Astrocyte (in vitro differentiated cells and primary cell): Measurements from ENCODE around the gene UHRF1. TPM values are rescaled to one million over a fixed set of nuclear protein-coding genes. Genes with fewer than 3 reads are reported as not detected.

ENCODE experiments used
- DNase-seq: peaks from one replicate; pipeline ENCODE4 v3.0.0-alpha.2; 2010; ENCODE audit warnings: low read depth
- FAIRE-seq: peaks from 2 replicates; lab custom pipeline; 2011; peaks lifted over from hg19 to GRCh38; lab: Jason Lieb, UNC
- H2AFZ ChIP-seq: 2 replicates; pipeline ENCODE4 v1.6.0; 2012; ENCODE audit warnings: low read depth, low read length, inconsistent platforms
- H3K27ac ChIP-seq: 2 replicates; pipeline ENCODE4 v1.5.1; 2011; ENCODE audit warnings: low read depth, low read length, inconsistent platforms
- H3K27me3 ChIP-seq: 2 replicates; pipeline ENCODE4 v1.6.0; 2011; ENCODE audit warnings: low read length, inconsistent platforms; ENCODE audit not compliant: insufficient read depth
- H3K36me3 ChIP-seq: 2 replicates; pipeline ENCODE4 v1.5.1; 2011; ENCODE audit warnings: low read length, inconsistent platforms; ENCODE audit not compliant: insufficient read depth
- H3K4me1 ChIP-seq: 2 replicates; pipeline ENCODE4 v1.5.1; 2011; ENCODE audit warnings: low read length, inconsistent platforms; ENCODE audit not compliant: insufficient read depth
- H3K4me2 ChIP-seq: 2 replicates; pipeline ENCODE4 v1.6.0; 2012; ENCODE audit warnings: low read length, inconsistent platforms
- H3K4me3 ChIP-seq: 2 replicates; pipeline ENCODE4 v1.5.1; 2011; ENCODE audit warnings: low read depth, mild to moderate bottlenecking, low read length, inconsistent platforms; ENCODE audit not compliant: insufficient read depth
- H3K79me2 ChIP-seq: 2 replicates; pipeline ENCODE4 v1.6.0; 2012; ENCODE audit warnings: mild to moderate bottlenecking, low read length, inconsistent platforms; ENCODE audit not compliant: insufficient read depth
- H3K9ac ChIP-seq: 2 replicates; pipeline ENCODE4 v1.6.0; 2012; ENCODE audit warnings: mild to moderate bottlenecking, low read length, inconsistent platforms
- H3K9me3 ChIP-seq: 2 replicates; pipeline ENCODE4 v1.5.1; 2012; ENCODE audit warnings: low read depth, mild to moderate bottlenecking, low read length, inconsistent platforms; ENCODE audit not compliant: insufficient read depth
- H4K20me1 ChIP-seq: 2 replicates; pipeline ENCODE4 v1.6.0; 2012; ENCODE audit warnings: low read length, inconsistent platforms; ENCODE audit not compliant: insufficient read depth
- H3K27ac Mint-ChIP-seq: one replicate; pipeline ENCODE4 v1.8.0; 2021; ENCODE audit warnings: mild to moderate bottlenecking, mixed read lengths; ENCODE audit not compliant: unreplicated experiment
- H3K27me3 Mint-ChIP-seq: one replicate; pipeline ENCODE4 v1.8.0; 2021; ENCODE audit warnings: low read depth, mixed read lengths; ENCODE audit not compliant: unreplicated experiment
- H3K36me3 Mint-ChIP-seq: one replicate; pipeline ENCODE4 v1.8.0; 2021; ENCODE audit warnings: low read depth, mixed read lengths; ENCODE audit not compliant: unreplicated experiment
- H3K4me1 Mint-ChIP-seq: one replicate; pipeline ENCODE4 v1.8.0; 2021; ENCODE audit warnings: low read depth, mixed read lengths; ENCODE audit not compliant: unreplicated experiment
- H3K4me3 Mint-ChIP-seq: one replicate; pipeline ENCODE4 v1.8.0; 2021; ENCODE audit warnings: mild to moderate bottlenecking, moderate library complexity, mixed read lengths; ENCODE audit not compliant: unreplicated experiment
- H3K9me3 Mint-ChIP-seq: one replicate; pipeline ENCODE4 v1.8.0; 2021; ENCODE audit warnings: mild to moderate bottlenecking, mixed read lengths; ENCODE audit not compliant: unreplicated experiment
- EZH2 ChIP-seq: IDR thresholded peaks from 2 replicates; pipeline ENCODE4 v1.6.1; 2012; ENCODE audit warnings: mild to moderate bottlenecking, low read length, inconsistent platforms; ENCODE audit not compliant: insufficient read depth
- total RNA-seq: library from RNA; stranded (reverse); gene quantifications from 2 replicates; pipeline ENCODE4 v1.2.1, GENCODE V29; 2021
- TF ChIP-seq, protein P1 (sequence below): IDR thresholded peaks from 2 replicates; pipeline ENCODE4 v1.5.1; 2011; ENCODE audit warnings: low read depth, mild to moderate bottlenecking, inconsistent platforms, low read length, moderate library complexity; ENCODE audit not compliant: insufficient read depth

UHRF1 gene
- total RNA-seq, 1 donor from 2014 or later, result 16.2 TPM

DNA sequence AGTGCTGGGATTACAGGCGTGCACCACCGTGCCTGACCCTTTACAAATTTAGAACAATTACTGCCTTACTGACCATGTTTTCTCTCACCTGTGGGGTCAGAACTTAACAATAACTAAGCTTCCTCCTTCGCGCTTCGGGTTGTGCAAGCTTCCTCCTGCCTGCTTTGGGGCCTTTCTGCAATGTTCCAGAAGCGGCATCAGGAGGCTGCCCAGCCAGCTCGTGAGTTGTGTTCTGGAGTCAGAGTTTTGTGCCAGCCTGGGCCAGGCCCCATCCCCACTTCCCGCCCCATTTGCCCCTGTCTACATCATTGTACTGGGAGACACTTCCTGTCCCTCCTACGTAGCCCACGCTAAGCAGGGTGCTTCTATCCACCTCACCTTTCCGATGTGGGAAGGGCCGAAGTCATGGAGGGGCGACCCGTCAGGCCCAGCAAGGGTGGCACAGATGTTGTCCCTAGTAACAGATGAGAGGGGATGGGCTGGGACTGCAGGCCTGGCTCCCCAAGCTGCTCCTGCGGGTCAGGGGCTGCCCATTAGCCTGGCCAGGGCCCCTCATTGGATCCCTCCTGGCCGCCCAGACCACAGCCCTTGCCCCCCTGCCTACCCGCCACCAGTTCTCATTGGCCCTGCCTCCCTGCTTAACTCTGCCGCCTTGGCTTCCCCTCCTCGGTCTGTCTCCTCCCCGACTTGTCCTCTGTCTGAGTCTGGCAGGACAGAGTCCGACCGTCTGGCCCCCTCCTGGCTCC, 13.4 kb downstream of the UHRF1 start:
- H3K79me2 ChIP-seq, result peaks cover 89% of the 10 kb centered on the region
- H3K36me3 Mint-ChIP-seq, result no peaks in the 10 kb centered on the region
- no peak overlapping the region for H3K27ac Mint-ChIP-seq
- no peaks in the 10 kb centered on the region for H3K9me3 ChIP-seq
- H3K27ac ChIP-seq, result no peak overlapping the region
- H3K27me3 Mint-ChIP-seq, result no peaks in the 10 kb centered on the region
- H3K4me2 ChIP-seq, result no peak overlapping the region
- no peaks in the 10 kb centered on the region for H3K27me3 ChIP-seq
- peaks cover 4% of the 10 kb centered on the region for H3K4me1 ChIP-seq
- no peak overlapping the region for H2AFZ ChIP-seq
- DNase-seq, result no peak
- TF ChIP-seq EZH2, result no peak
- TF ChIP-seq, protein P1, sequence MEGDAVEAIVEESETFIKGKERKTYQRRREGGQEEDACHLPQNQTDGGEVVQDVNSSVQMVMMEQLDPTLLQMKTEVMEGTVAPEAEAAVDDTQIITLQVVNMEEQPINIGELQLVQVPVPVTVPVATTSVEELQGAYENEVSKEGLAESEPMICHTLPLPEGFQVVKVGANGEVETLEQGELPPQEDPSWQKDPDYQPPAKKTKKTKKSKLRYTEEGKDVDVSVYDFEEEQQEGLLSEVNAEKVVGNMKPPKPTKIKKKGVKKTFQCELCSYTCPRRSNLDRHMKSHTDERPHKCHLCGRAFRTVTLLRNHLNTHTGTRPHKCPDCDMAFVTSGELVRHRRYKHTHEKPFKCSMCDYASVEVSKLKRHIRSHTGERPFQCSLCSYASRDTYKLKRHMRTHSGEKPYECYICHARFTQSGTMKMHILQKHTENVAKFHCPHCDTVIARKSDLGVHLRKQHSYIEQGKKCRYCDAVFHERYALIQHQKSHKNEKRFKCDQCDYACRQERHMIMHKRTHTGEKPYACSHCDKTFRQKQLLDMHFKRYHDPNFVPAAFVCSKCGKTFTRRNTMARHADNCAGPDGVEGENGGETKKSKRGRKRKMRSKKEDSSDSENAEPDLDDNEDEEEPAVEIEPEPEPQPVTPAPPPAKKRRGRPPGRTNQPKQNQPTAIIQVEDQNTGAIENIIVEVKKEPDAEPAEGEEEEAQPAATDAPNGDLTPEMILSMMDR, result no peak
- no peak overlapping the region for H3K4me3 Mint-ChIP-seq
- H3K9me3 Mint-ChIP-seq, result no peaks in the 10 kb centered on the region
- peaks cover 7% of the 10 kb centered on the region for H3K36me3 ChIP-seq
- H4K20me1 ChIP-seq, result peaks cover 24% of the 10 kb centered on the region
- H3K9ac ChIP-seq, result no peak overlapping the region
- H3K4me3 ChIP-seq, result no peak overlapping the region
- no peak for FAIRE-seq
- peaks cover 5% of the 10 kb centered on the region for H3K4me1 Mint-ChIP-seq

DNA sequence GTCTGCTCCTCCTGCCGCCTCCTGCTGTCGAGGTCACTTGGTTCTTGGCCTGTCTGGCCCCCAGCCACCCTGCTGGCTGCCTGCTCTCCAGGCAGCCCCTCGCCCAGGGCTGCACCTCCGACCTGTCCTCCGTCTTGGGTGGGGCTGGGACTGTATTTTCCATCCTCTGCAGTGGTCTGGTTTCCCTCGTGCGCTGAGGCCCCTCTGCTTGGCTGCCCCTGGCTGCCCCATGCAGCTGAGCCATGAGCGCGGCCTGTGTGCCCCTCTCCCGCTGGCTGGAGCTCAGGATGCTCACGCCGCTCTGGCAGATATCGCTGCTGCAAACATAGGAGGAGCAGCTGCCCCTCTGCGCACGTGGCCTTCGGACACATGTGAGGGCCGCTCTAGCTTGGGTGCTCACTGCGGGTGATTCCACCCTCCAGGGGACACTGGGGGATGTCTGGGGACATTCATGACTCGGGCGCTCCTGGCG, 14.0 kb downstream of the UHRF1 start:
- FAIRE-seq, result no peak
- no peak overlapping the region for H3K27ac Mint-ChIP-seq

More for the DNA sequence above, 14.0 kb downstream of the UHRF1 start:
- Histone ChIP-seq H4K20me1 (peaks cover 24% of the 10 kb centered on the region), H2AFZ (no peak overlapping the region), H3K4me3 (no peak overlapping the region), H3K9ac (no peak overlapping the region), H3K79me2 (peaks cover 89% of the 10 kb centered on the region), H3K27ac (no peak overlapping the region), H3K4me1 (peaks cover 11% of the 10 kb centered on the region), H3K9me3 (no peaks in the 10 kb centered on the region), H3K4me2 (no peak overlapping the region), H3K36me3 (peaks cover 7% of the 10 kb centered on the region), H3K27me3 (no peaks in the 10 kb centered on the region)
- Mint-ChIP-seq H3K36me3 (no peaks in the 10 kb centered on the region), H3K4me3 (no peak overlapping the region), H3K27me3 (no peaks in the 10 kb centered on the region), H3K4me1 (peaks cover 5% of the 10 kb centered on the region), H3K9me3 (no peaks in the 10 kb centered on the region)
- no peak for DNase-seq
- TF ChIP-seq, protein P1, result no peak
- no peak for TF ChIP-seq EZH2
